HG03354 (cell line): ENCODE measurements around the gene ADAMTS19.
A peak's percentile ranks its signal among the peaks of the same experiment; 100 is the strongest.

ENCODE experiments used
- ATAC-seq: cut with Tn5 transposase; IDR thresholded peaks from one replicate; pipeline ENCODE4 v1.9.1; 2021; ENCODE audit warnings: mild to moderate bottlenecking; ENCODE audit not compliant: unreplicated experiment, poor library complexity, severe bottlenecking

Gene ADAMTS19

GRCh38 chr5:129653442-129653841, 193.3 kb downstream of the ADAMTS19 start:
- ATAC-seq, result no peak

GRCh38 chr5:129656952-129657351, 196.9 kb downstream of the ADAMTS19 start:
- ATAC-seq, result no peak

GRCh38 chr5:129658801-129659200, 198.7 kb downstream of the ADAMTS19 start:
- no peak for ATAC-seq

GRCh38 chr5:129661366-129662035, 201.4 kb downstream of the ADAMTS19 start:
- ATAC-seq, result no peak

- peak; percentile 88 for ATAC-seq
Measured at GRCh38 chr5:129664336-129664937, 204.3 kb downstream of the ADAMTS19 start.

GRCh38 chr5:129670957-129671500, 210.9 kb downstream of the ADAMTS19 start:
- ATAC-seq, result no peak

- ATAC-seq, result no peak
Measured at GRCh38 chr5:129672006-129672405, 211.9 kb downstream of the ADAMTS19 start.

GRCh38 chr5:129679671-129680070, 219.6 kb downstream of the ADAMTS19 start:
- no peak for ATAC-seq

GRCh38 chr5:129687941-129688340, 227.8 kb downstream of the ADAMTS19 start:
- no peak for ATAC-seq

- no peak for ATAC-seq
Measured at GRCh38 chr5:129689045-129689444, 228.9 kb downstream of the ADAMTS19 start.

GRCh38 chr5:129691220-129691619, 231.1 kb downstream of the ADAMTS19 start:
- ATAC-seq, result no peak

- no peak for ATAC-seq
Measured at GRCh38 chr5:129696636-129697035, 236.5 kb downstream of the ADAMTS19 start.

- ATAC-seq, result no peak
Measured at GRCh38 chr5:129698661-129699060, 238.6 kb downstream of the ADAMTS19 start.

GRCh38 chr5:129716235-129716634, 256.1 kb downstream of the ADAMTS19 start:
- no peak for ATAC-seq

- ATAC-seq, result no peak
Measured at GRCh38 chr5:129716651-129717050, 256.6 kb downstream of the ADAMTS19 start.

GRCh38 chr5:129717751-129718310, 257.7 kb downstream of the ADAMTS19 start:
- no peak for ATAC-seq

- ATAC-seq, result no peak
Measured at GRCh38 chr5:129718471-129719090, 258.5 kb downstream of the ADAMTS19 start.

GRCh38 chr5:129724222-129724621, 264.1 kb downstream of the ADAMTS19 start:
- no peak for ATAC-seq

GRCh38 chr5:129724647-129725046, 264.5 kb downstream of the ADAMTS19 start:
- ATAC-seq, result no peak

- no peak for ATAC-seq
Measured at GRCh38 chr5:129739773-129740172, 279.7 kb downstream of the ADAMTS19 start.
